ENCODE measurements around the gene KLHL35. TPM values are rescaled to one million over a fixed set of nuclear protein-coding genes. Genes with fewer than 3 reads are reported as not detected.
A peak's percentile ranks its signal among the peaks of the same experiment; 100 is the strongest.

The KLHL35 gene
- total and polyA plus RNA-seq, 2 of the 4 experiments (the other 2 are of a cell fraction), result 1.6 to 3.3 TPM

DNA sequence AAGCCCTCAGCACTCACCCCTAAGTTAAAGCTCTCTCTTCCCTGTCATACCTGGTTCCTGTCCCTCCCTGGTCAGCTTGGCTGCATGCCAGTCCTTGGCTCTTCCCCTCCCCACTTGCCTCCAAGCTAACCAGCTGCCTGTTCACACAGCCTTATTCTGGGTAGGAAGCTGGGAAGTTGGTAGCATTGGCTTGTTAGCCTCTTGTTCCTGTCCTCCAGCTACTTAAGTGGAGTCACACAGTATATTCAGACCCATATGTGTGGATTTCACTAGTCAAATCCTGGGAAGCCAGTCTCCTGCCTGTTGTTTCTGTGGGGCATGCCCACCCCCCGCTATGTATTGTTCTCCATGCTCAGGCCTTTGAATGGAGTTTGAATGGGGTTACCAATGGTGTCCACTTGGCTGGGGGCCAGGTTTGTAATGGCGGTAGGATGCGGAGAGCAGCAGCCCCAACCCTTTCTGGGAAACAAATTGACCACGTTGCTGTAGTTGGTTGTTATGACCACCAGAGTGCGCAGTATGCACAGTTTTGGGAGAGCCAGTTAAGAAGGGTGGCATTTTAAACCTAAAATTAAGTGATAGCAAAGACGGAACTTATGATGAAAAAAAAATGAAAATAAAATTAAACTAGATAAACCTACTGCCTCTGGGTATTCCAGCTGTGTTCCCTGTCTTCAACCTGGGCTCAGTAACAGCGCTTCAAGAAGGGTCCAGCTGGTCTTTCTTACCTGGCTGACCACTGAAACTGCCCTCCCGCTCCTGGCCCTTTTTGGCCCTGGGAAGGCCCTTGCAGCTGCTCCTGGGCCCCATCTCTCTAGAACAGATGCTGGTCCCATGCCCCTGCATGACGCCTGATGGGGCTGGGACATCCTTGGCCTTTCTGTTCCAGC, 44.4 kb downstream of the KLHL35 start (continued):
- TF ChIP-seq, protein P1, sequence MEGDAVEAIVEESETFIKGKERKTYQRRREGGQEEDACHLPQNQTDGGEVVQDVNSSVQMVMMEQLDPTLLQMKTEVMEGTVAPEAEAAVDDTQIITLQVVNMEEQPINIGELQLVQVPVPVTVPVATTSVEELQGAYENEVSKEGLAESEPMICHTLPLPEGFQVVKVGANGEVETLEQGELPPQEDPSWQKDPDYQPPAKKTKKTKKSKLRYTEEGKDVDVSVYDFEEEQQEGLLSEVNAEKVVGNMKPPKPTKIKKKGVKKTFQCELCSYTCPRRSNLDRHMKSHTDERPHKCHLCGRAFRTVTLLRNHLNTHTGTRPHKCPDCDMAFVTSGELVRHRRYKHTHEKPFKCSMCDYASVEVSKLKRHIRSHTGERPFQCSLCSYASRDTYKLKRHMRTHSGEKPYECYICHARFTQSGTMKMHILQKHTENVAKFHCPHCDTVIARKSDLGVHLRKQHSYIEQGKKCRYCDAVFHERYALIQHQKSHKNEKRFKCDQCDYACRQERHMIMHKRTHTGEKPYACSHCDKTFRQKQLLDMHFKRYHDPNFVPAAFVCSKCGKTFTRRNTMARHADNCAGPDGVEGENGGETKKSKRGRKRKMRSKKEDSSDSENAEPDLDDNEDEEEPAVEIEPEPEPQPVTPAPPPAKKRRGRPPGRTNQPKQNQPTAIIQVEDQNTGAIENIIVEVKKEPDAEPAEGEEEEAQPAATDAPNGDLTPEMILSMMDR (conservative IDR thresholded peaks at IDR 0.05; ENCODE audit: low read depth, low read length), result peak; percentile 93
- TF ChIP-seq FOS (IDR thresholded peaks at IDR 0.05; ENCODE audit: low read depth, low read length), result no peak

All from IMR-90 (cell line).